Measurements from ENCODE around the gene SERF2. TPM values are rescaled to one million over a fixed set of nuclear protein-coding genes. Genes with fewer than 3 reads are reported as not detected.

The SERF2 gene
- total and polyA plus RNA-seq, 2 of the 13 experiments (the other 11 are each of a cell fraction or from before 2014, with no cell fraction given) = 811 to 1,257 TPM

- TF ChIP-seq PHF20 (CRISPR knock-in tag; IDR thresholded peaks at IDR 0.05) (0 out of 2 replicates have a peak, but pooled peaks have one; percentile 48), SRSF4 (IDR thresholded peaks at IDR 0.05; ENCODE audit: low read depth, low read length, poor library complexity, severe bottlenecking) (no peak), ZSCAN9 (CRISPR knock-in tag; IDR thresholded peaks at IDR 0.05; ENCODE audit: borderline replicate concordance) (no peak), ZNF629 (CRISPR knock-in tag; conservative IDR thresholded peaks at IDR 0.05) (no peak), ZSCAN20 (CRISPR knock-in tag; IDR thresholded peaks at IDR 0.05; ENCODE audit: borderline replicate concordance) (no peak), NR0B2 (CRISPR knock-in tag; IDR thresholded peaks at IDR 0.05) (peak; percentile 54; the same call in 1 of the 2 replicates), FOXA1 (IDR thresholded peaks at IDR 0.05) (no peak), FOXA1 (CRISPR knock-in tag; IDR thresholded peaks at IDR 0.05) (no peak), IKZF1 (IDR thresholded peaks at IDR 0.05) (no peak), ZNF335 (CRISPR knock-in tag; IDR thresholded peaks at IDR 0.05) (no peak), NCOA2 (CRISPR knock-in tag; IDR thresholded peaks at IDR 0.05) (no peak), ZNF792 (CRISPR knock-in tag; IDR thresholded peaks at IDR 0.05) (0 out of 2 replicates have a peak, but pooled peaks have one; percentile 23), KLF15 (CRISPR knock-in tag; IDR thresholded peaks at IDR 0.05; ENCODE audit: borderline replicate concordance) (no peak), TGIF2 (CRISPR knock-in tag; IDR thresholded peaks at IDR 0.05) (no peak), KMT2B (CRISPR knock-in tag; IDR thresholded peaks at IDR 0.05) (peak; percentile 34; the same call in 1 of the 2 replicates)
- TF ChIP-seq, protein P1, sequence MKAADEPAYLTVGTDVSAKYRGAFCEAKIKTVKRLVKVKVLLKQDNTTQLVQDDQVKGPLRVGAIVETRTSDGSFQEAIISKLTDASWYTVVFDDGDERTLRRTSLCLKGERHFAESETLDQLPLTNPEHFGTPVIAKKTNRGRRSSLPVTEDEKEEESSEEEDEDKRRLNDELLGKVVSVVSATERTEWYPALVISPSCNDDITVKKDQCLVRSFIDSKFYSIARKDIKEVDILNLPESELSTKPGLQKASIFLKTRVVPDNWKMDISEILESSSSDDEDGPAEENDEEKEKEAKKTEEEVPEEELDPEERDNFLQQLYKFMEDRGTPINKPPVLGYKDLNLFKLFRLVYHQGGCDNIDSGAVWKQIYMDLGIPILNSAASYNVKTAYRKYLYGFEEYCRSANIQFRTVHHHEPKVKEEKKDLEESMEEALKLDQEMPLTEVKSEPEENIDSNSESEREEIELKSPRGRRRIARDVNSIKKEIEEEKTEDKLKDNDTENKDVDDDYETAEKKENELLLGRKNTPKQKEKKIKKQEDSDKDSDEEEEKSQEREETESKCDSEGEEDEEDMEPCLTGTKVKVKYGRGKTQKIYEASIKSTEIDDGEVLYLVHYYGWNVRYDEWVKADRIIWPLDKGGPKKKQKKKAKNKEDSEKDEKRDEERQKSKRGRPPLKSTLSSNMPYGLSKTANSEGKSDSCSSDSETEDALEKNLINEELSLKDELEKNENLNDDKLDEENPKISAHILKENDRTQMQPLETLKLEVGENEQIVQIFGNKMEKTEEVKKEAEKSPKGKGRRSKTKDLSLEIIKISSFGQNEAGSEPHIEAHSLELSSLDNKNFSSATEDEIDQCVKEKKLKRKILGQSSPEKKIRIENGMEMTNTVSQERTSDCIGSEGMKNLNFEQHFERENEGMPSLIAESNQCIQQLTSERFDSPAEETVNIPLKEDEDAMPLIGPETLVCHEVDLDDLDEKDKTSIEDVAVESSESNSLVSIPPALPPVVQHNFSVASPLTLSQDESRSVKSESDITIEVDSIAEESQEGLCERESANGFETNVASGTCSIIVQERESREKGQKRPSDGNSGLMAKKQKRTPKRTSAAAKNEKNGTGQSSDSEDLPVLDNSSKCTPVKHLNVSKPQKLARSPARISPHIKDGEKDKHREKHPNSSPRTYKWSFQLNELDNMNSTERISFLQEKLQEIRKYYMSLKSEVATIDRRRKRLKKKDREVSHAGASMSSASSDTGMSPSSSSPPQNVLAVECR (CRISPR knock-in tag; IDR thresholded peaks at IDR 0.05; ENCODE audit: borderline replicate concordance) = peak; percentile 51; the same call in 1 of the 2 replicates
- TF ChIP-seq, protein P2, sequence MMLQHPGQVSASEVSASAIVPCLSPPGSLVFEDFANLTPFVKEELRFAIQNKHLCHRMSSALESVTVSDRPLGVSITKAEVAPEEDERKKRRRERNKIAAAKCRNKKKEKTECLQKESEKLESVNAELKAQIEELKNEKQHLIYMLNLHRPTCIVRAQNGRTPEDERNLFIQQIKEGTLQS (CRISPR knock-in tag; IDR thresholded peaks at IDR 0.05) = no peak
- TF ChIP-seq, protein P3, sequence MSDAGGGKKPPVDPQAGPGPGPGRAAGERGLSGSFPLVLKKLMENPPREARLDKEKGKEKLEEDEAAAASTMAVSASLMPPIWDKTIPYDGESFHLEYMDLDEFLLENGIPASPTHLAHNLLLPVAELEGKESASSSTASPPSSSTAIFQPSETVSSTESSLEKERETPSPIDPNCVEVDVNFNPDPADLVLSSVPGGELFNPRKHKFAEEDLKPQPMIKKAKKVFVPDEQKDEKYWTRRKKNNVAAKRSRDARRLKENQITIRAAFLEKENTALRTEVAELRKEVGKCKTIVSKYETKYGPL (CRISPR knock-in tag; IDR thresholded peaks at IDR 0.05) = no peak
Measured at GRCh38 chr15:43826508-43827341, 34.6 kb downstream of the SERF2 start, which contains the start of gene WDR76 (continued).

Measured in HepG2 (cell line).